ENCODE data around the gene CD84.
"Not testable (repeated sequence)": the region's sequence is repeated elsewhere in the genome, so short reads cannot be mapped to it uniquely, and the experiment has no call there.

The CD84 gene

DNA sequence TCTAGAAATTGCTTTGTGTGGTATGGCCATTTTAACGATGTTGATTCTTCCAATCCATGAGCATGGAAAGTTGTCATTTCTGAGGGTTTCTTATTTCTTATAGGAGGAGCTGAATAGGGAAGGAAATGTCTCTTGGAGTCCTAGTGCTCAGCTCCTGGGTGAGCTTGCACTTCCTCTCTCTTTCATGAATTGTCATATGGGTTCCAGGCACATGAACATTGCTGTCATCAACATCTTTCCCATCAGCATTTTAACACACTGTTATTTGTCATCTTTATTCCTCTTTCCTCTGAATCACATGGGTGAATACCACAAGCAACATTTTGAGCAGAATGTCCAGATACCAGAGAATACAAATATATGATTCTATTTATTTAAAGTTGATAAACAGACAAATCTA, 79.7 kb downstream of the CD84 start:
- DNase-seq, result no peak

GRCh38 chr1:160498301-160499065, 80.8 kb downstream of the CD84 start:
- DNase-seq, result not testable (repeated sequence)

- no peak for DNase-seq
Observed at GRCh38 chr1:160496334-160496733, 83.0 kb downstream of the CD84 start.

DNA sequence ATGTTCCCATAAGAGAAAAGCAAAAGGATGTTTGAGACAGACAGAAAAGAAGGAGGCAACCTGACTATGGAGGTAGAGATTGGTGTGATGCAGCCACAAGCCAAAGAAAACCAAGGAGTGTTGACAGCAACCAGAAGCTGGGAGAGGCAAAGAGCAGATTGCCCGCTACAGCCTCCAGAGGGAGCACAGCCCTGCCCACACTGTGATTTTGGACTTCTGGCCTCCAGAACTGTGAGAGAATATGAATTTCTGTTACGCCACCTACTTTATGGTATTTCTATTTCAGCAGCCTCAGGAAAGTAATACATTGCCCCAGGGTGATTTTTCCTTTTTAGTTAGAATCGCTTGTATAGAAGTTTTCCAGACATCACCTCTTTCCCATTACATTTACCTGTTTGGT, 84.7 kb downstream of the CD84 start:
- no peak for DNase-seq

DNA sequence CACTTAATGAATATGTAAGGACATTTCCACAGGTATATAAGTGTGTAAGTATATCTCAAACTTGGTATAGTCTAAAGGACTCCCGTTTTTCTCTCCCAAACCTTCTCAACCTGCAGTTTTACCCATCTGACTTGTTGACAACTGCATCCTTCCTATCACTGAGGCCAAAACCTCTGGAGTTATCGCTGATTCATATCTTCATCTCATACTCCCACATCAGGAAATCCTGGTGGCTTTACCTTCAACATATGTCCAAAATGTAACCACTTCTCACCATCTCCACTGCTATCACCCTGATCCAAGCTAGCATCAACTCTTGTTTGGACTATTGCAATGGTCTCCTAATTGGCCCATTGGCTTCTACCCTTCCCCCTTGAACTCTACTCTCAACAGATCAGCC, 86.7 kb downstream of the CD84 start:
- no peak for DNase-seq

- no peak for DNase-seq
Observed at GRCh38 chr1:160491981-160492380, 87.3 kb downstream of the CD84 start.
